Measurements from ENCODE around the gene PLSCR5. TPM values are rescaled to one million over a fixed set of nuclear protein-coding genes. Genes with fewer than 3 reads are reported as not detected.

PLSCR5 gene
- polyA plus RNA-seq, 1 experiment, result not detected

DNA sequence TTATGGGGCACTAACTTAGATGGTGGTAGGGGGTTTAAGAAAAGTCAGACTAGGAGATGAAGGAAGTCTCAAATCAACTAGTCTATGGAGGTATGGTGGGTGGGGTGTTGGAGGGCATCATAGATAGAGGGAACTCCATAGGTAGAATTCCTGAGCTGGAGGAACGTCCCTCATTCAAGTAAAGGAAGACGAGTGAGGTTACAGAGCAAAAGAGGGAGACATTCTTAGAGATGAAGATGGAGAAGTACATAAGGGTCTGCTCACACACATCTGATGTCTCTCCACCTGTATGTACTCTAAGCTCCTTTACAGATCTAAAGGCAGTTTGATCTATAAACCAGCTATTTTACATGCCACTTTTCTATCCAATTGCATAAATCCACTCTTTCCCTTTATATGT lies 62.2 kb downstream of the PLSCR5 start:
- ChIA-PET POLR2A (no interaction called here), CTCF (interaction anchor here (1.3 kb wide), 1 partner anchor 11 kb away, joined by 4 read pairs; no protein-coding TSS in a partner anchor)
- H3K27me3 ChIP-seq (ENCODE audit: control insufficient read depth, insufficient read depth, low read length), result no peaks in the 10 kb centered on the region
- no peak for DNase-seq (ENCODE audit: low read depth)
- H3K4me3 ChIP-seq (ENCODE audit: low read depth, low read length), result peak overlapping the region; percentile 79
- no peaks in the 10 kb centered on the region for H3K36me3 ChIP-seq (ENCODE audit: control insufficient read depth, insufficient read depth, low read length)
- TF ChIP-seq, protein P1, sequence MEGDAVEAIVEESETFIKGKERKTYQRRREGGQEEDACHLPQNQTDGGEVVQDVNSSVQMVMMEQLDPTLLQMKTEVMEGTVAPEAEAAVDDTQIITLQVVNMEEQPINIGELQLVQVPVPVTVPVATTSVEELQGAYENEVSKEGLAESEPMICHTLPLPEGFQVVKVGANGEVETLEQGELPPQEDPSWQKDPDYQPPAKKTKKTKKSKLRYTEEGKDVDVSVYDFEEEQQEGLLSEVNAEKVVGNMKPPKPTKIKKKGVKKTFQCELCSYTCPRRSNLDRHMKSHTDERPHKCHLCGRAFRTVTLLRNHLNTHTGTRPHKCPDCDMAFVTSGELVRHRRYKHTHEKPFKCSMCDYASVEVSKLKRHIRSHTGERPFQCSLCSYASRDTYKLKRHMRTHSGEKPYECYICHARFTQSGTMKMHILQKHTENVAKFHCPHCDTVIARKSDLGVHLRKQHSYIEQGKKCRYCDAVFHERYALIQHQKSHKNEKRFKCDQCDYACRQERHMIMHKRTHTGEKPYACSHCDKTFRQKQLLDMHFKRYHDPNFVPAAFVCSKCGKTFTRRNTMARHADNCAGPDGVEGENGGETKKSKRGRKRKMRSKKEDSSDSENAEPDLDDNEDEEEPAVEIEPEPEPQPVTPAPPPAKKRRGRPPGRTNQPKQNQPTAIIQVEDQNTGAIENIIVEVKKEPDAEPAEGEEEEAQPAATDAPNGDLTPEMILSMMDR (IDR thresholded peaks at IDR 0.05; ENCODE audit: insufficient read depth, low read depth, low read length), result no peak

DNA sequence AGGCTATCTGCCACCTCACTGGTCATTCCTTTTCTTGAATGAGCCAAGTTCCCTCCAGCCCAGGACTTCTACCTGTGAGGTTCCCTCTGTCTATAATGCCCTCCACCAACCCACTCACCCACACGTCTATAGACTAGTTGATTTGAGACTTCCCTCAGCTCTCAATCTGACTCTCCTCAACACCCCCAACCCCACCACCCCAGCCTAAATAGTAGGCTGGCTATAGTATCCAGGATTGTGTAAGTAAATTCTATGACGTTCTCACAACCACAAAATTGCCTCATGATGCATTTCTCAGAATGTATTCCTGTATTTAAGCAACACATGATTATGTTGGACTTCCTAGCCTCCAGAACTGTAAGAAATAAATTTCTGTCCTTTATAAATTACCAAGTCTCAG lies 63.0 kb downstream of the PLSCR5 start:
- CTCF ChIA-PET, result no interaction called here
- TF ChIP-seq, protein P1 (IDR thresholded peaks at IDR 0.05; ENCODE audit: insufficient read depth, low read depth, low read length), result no peak
- no peak overlapping the region for H3K4me3 ChIP-seq (ENCODE audit: low read depth, low read length)
- H3K27me3 ChIP-seq (ENCODE audit: control insufficient read depth, insufficient read depth, low read length), result no peaks in the 10 kb centered on the region
- no peaks in the 10 kb centered on the region for H3K36me3 ChIP-seq (ENCODE audit: control insufficient read depth, insufficient read depth, low read length)
- POLR2A ChIA-PET, result no interaction called here
- DNase-seq (ENCODE audit: low read depth), result no peak

DNA sequence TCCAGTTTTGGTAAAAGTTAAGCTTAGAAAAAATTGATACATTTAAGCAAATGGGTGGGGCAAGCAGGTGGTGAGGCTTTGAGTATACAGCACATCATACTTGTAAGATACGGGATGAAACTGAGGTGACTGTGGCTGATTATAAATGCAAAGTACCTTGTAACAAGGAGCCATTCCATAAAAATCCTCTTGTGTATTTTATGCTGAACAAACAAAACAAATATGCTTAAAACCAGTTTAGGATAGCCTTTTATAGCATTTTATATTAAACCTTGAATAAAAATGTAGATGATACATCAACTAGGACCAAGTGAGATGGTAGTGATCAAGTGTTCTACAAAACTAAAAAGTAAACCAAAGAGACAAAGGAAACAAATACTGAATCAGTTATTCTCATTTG lies 64.2 kb downstream of the PLSCR5 start:
- no peak for DNase-seq (ENCODE audit: low read depth)
- TF ChIP-seq, protein P1 (IDR thresholded peaks at IDR 0.05; ENCODE audit: insufficient read depth, low read depth, low read length), result no peak
- H3K36me3 ChIP-seq (ENCODE audit: control insufficient read depth, insufficient read depth, low read length), result no peaks in the 10 kb centered on the region
- H3K27me3 ChIP-seq (ENCODE audit: control insufficient read depth, insufficient read depth, low read length), result no peaks in the 10 kb centered on the region
- ChIA-PET POLR2A (no interaction called here), CTCF (interaction anchor here (1.0 kb wide), 1 partner anchor 22 kb away, joined by 4 read pairs; no protein-coding TSS in a partner anchor)
- no peak overlapping the region for H3K4me3 ChIP-seq (ENCODE audit: low read depth, low read length)

DNA sequence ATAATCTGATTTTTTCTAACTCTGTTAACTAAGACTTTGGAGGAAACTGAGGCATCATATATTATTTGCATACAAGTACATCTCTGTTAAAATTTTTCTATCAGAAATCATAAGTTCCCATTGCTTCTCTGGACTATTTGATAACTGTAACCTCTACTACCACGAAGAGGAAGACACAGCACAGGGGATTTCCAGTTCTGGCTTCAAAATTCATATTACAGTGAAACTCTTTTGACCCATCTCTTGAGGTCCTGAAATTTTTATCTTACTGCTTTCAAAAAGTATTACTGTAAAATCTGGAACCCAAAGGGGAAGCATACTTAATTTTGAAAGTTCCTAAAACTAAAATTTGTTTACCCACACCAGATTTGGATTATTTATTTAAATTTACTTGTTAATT lies 64.9 kb downstream of the PLSCR5 start:
- CTCF ChIA-PET, result no interaction called here

DNA sequence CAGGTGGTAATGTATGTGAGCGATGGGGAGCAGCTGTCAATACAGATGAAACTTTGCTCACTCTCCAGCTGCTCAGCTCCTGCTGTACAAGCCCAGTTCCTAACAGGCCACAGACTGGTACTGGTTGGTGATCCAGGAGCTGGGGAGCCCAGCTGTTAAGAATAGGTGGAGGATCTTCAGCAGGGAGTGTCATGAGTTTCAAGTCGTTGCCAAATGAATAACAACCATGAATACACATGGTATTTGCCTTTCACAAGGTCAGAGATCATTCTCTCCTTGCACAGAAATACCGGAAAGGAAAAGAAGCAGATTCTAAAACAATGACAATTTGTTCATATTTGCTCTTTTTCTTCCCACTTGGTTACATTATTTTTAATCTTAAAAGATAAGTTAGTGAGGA lies 65.8 kb downstream of the PLSCR5 start:
- CTCF ChIA-PET, result no interaction called here
- POLR2A ChIA-PET, result no interaction called here
- Histone ChIP-seq H3K27me3 (ENCODE audit: control insufficient read depth, insufficient read depth, low read length) (no peaks in the 10 kb centered on the region), H3K36me3 (ENCODE audit: control insufficient read depth, insufficient read depth, low read length) (no peaks in the 10 kb centered on the region), H3K4me3 (ENCODE audit: low read depth, low read length) (no peak overlapping the region)
- TF ChIP-seq, protein P1 (IDR thresholded peaks at IDR 0.05; ENCODE audit: insufficient read depth, low read depth, low read length), result no peak
- DNase-seq (ENCODE audit: low read depth), result no peak

More for the DNA sequence above, 64.9 kb downstream of the PLSCR5 start:
- H3K4me3 ChIP-seq (ENCODE audit: low read depth, low read length), result no peak overlapping the region
- H3K36me3 ChIP-seq (ENCODE audit: control insufficient read depth, insufficient read depth, low read length), result no peaks in the 10 kb centered on the region
- H3K27me3 ChIP-seq (ENCODE audit: control insufficient read depth, insufficient read depth, low read length), result no peaks in the 10 kb centered on the region
- DNase-seq (ENCODE audit: low read depth), result no peak
- POLR2A ChIA-PET, result no interaction called here
- TF ChIP-seq, protein P1 (IDR thresholded peaks at IDR 0.05; ENCODE audit: insufficient read depth, low read depth, low read length), result no peak

All from BJ (cell line).